ENCODE measurements around the gene ANP32D.
"Not testable (repeated sequence)": the region's sequence is repeated elsewhere in the genome, so short reads cannot be mapped to it uniquely, and the experiment has no call there.

ANP32D gene

GRCh38 chr12:48472259-48472658 is at the start of gene ANP32D:
TSS of gene ANP32D (plus strand) at chr12:48472559. CDS start at chr12:48472665, 106 bp downstream.
- no peak for DNase-seq

- DNase-seq, result no peak
Observed at GRCh38 chr12:48423171-48423570, 49.2 kb upstream of the ANP32D start.

- no peak for DNase-seq
Observed at GRCh38 chr12:48424644-48425043, 47.7 kb upstream of the ANP32D start.

GRCh38 chr12:48434016-48434415 is 38.3 kb upstream of the ANP32D start:
- DNase-seq, result not testable (repeated sequence)

GRCh38 chr12:48441069-48441468 is 31.3 kb upstream of the ANP32D start:
- no peak for DNase-seq

- no peak for DNase-seq
Observed at GRCh38 chr12:48442179-48442847, 30.0 kb upstream of the ANP32D start.

- DNase-seq, result no peak
Observed at GRCh38 chr12:48445538-48445937, 26.8 kb upstream of the ANP32D start.

GRCh38 chr12:48446161-48446776 is 26.1 kb upstream of the ANP32D start:
- DNase-seq, result no peak

- DNase-seq, result no peak
Observed at GRCh38 chr12:48447755-48448154, 24.6 kb upstream of the ANP32D start.

- no peak for DNase-seq
Observed at GRCh38 chr12:48451372-48451771, 21.0 kb upstream of the ANP32D start.

GRCh38 chr12:48452961-48453360 is 19.4 kb upstream of the ANP32D start:
- not testable (repeated sequence) for DNase-seq

GRCh38 chr12:48454667-48455066 is 17.7 kb upstream of the ANP32D start:
- DNase-seq, result no peak

GRCh38 chr12:48455116-48455515 is 17.2 kb upstream of the ANP32D start:
- no peak for DNase-seq

GRCh38 chr12:48459259-48459658 is 13.1 kb upstream of the ANP32D start:
- DNase-seq, result no peak

- DNase-seq, result not testable (repeated sequence)
Observed at GRCh38 chr12:48469027-48469426, 3.3 kb upstream of the ANP32D start.

- DNase-seq, result no peak
Observed at GRCh38 chr12:48473061-48473460, 702 bp downstream of the ANP32D start.

GRCh38 chr12:48474497-48474896 is 2.1 kb downstream of the ANP32D start:
- not testable (repeated sequence) for DNase-seq

GRCh38 chr12:48482198-48482597 is 9.8 kb downstream of the ANP32D start, which contains the start of gene C12orf54:
TSS of gene C12orf54 (plus strand) at chr12:48482498. CDS start at chr12:48483297, 799 bp downstream.
- no peak for DNase-seq

GRCh38 chr12:48482930-48483329 is 10.6 kb downstream of the ANP32D start:
- no peak for DNase-seq

GRCh38 chr12:48486261-48486660 is 13.9 kb downstream of the ANP32D start:
- no peak for DNase-seq

- DNase-seq, result no peak
Observed at GRCh38 chr12:48486679-48487078, 14.3 kb downstream of the ANP32D start.

GRCh38 chr12:48489012-48489411 is 16.7 kb downstream of the ANP32D start:
- DNase-seq, result no peak

GRCh38 chr12:48489456-48489855 is 17.1 kb downstream of the ANP32D start:
- DNase-seq, result not testable (repeated sequence)

GRCh38 chr12:48500281-48500680 is 27.9 kb downstream of the ANP32D start:
- DNase-seq, result not testable (repeated sequence)

- not testable (repeated sequence) for DNase-seq
Observed at GRCh38 chr12:48506836-48507235, 34.5 kb downstream of the ANP32D start.

All from NCI-H510A treated with DMSO at 0.1 percent for 48 hours (cell line).